Erythroblast (primary cell): Measurements from ENCODE around the gene CFAP54.

Source experiments
- GATA1 ChIP-seq: IDR thresholded peaks from 2 replicates; pipeline ENCODE4 v1.6.1; 2011; ENCODE audit warnings: low read depth, mild to moderate bottlenecking, control low read depth, low read length, moderate library complexity
- POLR2A ChIP-seq: IDR thresholded peaks from 2 replicates; pipeline ENCODE4 v1.6.1; 2011; ENCODE audit warnings: mild to moderate bottlenecking, low read length

- TF ChIP-seq POLR2A (no peak), GATA1 (no peak)
These were observed 392.2 kb downstream of the CFAP54 start for GRCh38 chr12:96881608-96882007.
